Keratinocyte (primary cell): ENCODE data around the gene DHX57.

ENCODE experiments used
- EZH2 ChIP-seq: IDR thresholded peaks from one replicate; pipeline ENCODE4 v1.6.1; 2012; ENCODE audit warnings: inconsistent platforms, mild to moderate bottlenecking, low read length, moderate library complexity
- TF ChIP-seq, protein P1 (sequence below), 3 experiments: IDR thresholded peaks in 1 of 3; conservative IDR thresholded peaks in 1 of 3; optimal IDR thresholded peaks in 1 of 3; 2 replicates in 2 of 3; 3 replicates in 1 of 3; pipeline versions ENCODE3 to v1.5.1; 2011; ENCODE audit warnings: low read length in 3 of 3, mild to moderate bottlenecking in 3 of 3, moderate library complexity in 2 of 3, control low read depth in 1 of 3, inconsistent platforms in 1 of 3; ENCODE audit not compliant: insufficient read depth in 2 of 3; ENCODE audit errors: extremely low read depth in 1 of 3

DNA sequence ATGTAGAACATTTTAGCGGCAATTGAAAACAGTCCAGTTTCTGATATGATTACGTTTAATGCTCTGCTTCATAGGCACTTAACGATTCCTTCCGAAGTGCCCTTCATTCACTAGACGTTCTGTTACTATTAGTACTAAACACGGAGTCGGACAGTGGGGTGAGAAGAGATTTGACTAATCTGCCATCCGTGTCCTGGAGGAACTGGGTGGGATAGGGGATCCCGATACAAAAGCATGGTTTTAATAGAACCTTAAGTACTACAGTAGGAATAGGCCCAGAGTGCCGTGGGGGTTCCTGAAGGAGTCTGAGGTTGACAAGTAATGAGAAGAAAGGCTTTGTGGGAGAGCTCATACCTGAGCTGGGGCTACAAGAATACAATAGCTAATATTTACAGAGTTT lies 673 bp upstream of the DHX57 start:
- TF ChIP-seq, protein P1, sequence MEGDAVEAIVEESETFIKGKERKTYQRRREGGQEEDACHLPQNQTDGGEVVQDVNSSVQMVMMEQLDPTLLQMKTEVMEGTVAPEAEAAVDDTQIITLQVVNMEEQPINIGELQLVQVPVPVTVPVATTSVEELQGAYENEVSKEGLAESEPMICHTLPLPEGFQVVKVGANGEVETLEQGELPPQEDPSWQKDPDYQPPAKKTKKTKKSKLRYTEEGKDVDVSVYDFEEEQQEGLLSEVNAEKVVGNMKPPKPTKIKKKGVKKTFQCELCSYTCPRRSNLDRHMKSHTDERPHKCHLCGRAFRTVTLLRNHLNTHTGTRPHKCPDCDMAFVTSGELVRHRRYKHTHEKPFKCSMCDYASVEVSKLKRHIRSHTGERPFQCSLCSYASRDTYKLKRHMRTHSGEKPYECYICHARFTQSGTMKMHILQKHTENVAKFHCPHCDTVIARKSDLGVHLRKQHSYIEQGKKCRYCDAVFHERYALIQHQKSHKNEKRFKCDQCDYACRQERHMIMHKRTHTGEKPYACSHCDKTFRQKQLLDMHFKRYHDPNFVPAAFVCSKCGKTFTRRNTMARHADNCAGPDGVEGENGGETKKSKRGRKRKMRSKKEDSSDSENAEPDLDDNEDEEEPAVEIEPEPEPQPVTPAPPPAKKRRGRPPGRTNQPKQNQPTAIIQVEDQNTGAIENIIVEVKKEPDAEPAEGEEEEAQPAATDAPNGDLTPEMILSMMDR (optimal IDR thresholded peaks at IDR 0.05 in 1 of 3, IDR thresholded peaks at IDR 0.05 in 1 of 3, conservative IDR thresholded peaks at IDR 0.05 in 1 of 3; ENCODE audit: extremely low read depth in 1 of 3, insufficient read depth in 2 of 3, low read length in 3 of 3) = no peak
- no peak for TF ChIP-seq EZH2
